ENCODE measurements around the gene PLCD3.

Gene PLCD3

DNA sequence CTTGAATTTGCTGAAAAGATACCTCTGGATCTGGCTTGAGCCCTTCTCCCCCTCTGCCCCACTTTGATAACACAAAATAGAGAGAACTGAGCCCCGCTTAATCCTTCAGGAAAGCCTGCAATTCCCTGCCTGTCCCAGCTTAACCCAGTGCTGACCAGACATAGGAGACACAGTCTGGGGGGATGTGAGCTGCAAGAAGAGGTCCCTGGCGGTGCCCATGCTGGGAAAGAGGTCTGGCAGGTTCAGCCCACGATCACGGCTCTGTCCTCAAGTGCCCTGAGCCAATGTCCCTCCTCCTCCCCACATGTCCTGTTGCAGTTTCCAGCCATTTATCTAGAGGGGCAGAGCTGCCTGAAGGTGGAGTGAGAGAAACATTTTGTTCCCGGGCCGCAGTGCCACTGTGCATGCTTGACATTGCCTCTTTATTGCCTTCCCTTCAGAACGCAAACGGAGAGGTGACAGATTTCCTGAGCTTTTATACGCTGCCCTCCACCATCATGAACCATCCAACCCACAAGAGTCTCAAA is 29.0 kb downstream of the PLCD3 start:
- DNase-seq (ENCODE audit: low read depth in 2 of 2), result no peak

GRCh38 chr17:45102856-45103255 is 29.5 kb downstream of the PLCD3 start:
- DNase-seq (ENCODE audit: low read depth in 2 of 2), result no peak

DNA sequence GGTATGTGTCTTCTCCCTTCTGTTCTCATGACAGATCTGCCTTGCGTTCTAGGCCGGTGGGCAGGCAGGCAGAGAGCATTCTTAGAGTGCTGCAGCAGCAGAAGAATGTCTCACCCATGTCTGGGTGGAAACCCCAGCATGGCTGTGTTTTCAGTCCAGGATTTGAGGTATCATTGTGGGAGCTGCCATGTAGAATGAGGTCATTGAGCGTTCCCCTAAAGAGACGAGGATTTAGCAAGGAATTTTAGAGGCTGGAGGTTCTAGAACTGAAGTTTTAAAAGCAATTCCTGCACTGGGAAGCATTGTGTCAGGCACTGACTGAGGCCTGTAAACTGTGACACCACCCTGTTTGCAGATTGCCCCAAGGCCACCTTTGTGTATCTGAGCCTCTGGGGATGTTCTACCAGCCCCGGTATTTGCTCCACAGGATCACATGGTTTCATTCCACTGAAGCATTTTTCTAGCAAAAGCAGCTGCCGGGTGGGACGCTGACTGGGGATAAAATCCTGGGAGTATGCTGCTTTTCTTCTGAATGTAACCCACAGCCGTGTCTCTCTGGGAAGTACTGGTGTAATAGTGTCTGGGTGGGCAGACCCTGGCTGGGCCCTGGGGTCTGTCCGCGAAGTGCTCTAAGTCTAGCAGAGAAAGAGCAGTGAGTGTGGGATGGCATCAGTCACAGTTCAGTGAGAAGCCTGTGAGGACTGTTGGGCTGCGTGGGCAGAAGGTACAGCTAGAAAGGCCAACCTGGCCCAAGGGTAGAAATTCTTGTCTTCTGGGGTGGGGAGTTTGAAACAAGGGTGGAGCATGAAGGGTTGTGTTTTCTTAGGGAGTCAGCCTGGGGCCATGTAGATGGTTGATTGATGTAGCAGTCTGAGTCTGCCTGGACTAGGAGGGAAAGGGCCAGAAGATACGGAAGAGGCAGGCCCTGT is 30.2 kb downstream of the PLCD3 start:
- DNase-seq (ENCODE audit: low read depth in 2 of 2), result no peak

DNA sequence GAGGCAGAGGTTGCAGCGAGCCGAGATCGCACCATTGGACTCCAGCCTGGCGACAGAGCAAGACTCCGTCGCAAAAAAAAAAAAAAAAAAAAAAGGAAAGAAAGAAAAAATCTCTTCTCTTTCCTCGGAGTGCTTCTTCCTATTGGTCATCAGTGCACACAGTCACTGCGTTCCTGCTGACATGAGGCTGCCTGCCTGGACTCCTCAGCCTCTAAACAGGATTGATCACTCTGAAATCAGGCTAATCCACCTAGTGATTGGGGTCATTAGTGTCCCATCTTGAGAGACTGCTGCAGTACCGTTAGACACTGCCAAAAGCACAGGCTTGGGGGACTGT is 30.8 kb downstream of the PLCD3 start:
- DNase-seq (ENCODE audit: low read depth in 2 of 2), result no peak

- peak; percentile 21 to 42 for DNase-seq (ENCODE audit: low read depth in 2 of 2)
These were observed 33.3 kb downstream of the PLCD3 start for GRCh38 chr17:45098869-45099616.

- no peak for DNase-seq (ENCODE audit: low read depth in 2 of 2)
These were observed 34.0 kb downstream of the PLCD3 start for GRCh38 chr17:45098081-45098868.

DNA sequence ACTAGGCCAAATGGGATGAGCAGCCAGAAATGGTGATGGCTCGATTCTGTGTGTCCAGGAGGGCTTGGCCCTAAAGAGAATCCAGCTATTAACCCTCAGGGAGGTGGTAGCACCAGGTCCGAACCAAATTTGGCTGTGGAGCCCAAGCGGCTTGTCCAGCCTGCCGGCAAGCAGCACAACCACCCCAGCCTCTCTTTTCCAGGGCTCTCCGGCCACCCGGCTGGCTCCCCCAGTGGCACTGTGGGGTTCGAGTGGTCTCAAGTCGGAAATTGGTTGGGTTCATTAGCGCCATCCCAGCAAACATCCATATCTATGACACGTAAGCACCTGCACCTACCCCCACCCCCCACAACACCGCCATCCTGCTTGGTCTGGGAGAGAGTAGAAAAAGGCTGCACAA is 35.4 kb downstream of the PLCD3 start:
- no peak for DNase-seq (ENCODE audit: low read depth in 2 of 2)

DNA sequence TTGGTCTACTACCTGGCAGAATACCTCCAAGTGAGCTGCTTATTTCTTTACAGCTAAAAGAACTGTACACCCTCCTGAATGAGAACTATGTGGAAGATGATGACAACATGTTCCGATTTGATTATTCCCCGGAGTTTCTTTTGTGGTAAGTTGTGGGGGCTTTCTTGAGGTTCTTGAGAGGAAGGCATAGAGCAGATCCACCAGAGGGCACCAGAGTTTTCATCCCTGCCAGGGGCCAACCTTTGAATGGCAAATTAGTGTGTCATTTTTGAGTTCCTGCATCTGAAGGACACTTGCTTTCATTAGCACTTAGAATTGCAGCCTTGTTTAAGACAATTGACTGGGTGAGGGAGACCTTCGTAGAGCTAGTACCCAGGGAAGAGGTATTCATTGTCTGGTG is 36.2 kb downstream of the PLCD3 start:
- DNase-seq (ENCODE audit: low read depth in 2 of 2), result no peak

DNA sequence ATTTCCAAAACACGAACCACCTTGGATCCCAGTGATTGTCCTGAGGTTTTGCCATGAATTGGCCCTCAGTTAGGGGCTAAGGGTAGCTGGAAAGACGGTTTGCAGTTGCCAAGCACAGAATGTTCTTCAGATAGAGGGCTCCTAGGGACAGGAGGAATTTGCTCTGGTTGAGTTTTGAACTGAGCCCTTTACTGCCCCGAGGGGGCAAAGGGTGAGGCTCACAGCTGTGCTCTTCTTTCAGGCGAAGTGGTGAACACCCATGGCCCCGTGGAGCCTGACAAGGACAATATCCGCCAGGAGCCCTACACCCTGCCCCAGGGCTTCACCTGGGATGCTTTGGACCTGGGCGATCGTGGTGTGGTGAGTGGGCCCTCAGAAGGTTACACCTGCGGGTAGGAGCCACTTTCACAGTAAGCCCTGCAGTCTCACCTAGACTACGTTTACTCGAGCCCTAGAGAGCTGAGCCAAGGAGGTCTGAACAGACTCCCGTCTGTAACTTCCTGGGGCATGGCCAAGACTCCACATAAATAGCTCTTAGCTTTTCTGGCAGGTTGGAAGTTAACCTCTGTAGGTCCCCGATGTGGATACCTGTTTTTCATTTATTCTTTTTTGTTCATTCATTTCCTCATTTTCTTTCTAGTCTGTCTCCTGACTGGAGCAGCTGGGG is 38.7 kb downstream of the PLCD3 start:
- no peak for DNase-seq (ENCODE audit: low read depth in 2 of 2)

- no peak for DNase-seq (ENCODE audit: low read depth in 2 of 2)
These were observed 39.3 kb downstream of the PLCD3 start for GRCh38 chr17:45092911-45093430.

DNA sequence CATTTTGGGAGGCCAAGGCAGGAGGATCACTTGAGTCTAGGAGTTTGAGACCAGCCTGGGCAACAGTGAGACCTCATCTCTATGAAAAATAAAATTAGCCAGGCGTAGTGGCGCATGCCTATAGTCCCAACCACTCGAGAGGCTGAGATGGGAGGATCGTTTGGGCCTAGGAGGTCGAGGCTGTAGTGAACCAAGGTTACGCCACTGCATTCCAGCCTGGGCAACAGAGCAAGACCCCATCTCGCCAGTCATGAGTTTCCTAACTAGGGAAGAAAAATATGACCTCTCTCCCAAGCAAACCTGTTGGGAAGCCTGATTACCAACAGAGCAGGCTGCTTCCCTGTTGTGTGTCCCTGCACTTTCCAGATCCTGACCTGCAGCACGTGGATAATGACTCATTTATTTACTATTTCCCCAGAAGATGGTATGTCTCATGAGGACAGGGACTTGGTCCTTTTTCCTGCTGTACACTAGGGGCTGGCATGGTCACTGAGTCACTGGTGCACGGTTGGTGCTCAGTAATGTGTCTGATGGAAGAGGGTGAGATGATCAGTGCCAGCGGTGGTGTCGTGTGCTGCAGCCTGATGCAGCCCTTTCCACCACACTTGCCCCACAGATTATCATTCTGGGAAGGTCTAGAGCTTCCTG is 40.4 kb downstream of the PLCD3 start:
- DNase-seq (ENCODE audit: low read depth in 2 of 2), result no peak

DNA sequence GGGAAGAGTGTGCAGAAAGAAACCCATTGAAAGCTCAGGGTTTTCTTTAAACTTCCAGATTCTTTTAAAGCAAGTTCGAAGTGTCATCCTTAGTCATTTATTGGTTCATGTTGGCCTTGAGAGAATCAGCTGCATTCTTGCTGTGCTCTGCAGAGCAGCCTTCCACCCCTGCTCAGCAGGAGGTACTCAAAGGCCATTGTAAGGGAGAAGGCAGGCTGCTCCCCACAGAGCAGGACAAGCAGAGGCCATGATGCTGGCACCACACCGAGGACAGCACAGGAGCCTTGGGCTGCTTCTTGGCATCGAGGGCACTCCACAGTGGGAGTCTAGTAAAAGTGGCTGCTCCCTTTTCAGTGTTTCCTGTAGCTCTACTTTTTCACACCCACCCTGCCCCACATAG is 41.6 kb downstream of the PLCD3 start:
- DNase-seq (ENCODE audit: low read depth in 2 of 2), result no peak

GRCh38 chr17:45088741-45089140 is 43.6 kb downstream of the PLCD3 start:
- DNase-seq (ENCODE audit: low read depth in 2 of 2), result no peak

- no peak for DNase-seq (ENCODE audit: low read depth in 2 of 2)
These were observed 44.3 kb downstream of the PLCD3 start for GRCh38 chr17:45087978-45088377.

DNA sequence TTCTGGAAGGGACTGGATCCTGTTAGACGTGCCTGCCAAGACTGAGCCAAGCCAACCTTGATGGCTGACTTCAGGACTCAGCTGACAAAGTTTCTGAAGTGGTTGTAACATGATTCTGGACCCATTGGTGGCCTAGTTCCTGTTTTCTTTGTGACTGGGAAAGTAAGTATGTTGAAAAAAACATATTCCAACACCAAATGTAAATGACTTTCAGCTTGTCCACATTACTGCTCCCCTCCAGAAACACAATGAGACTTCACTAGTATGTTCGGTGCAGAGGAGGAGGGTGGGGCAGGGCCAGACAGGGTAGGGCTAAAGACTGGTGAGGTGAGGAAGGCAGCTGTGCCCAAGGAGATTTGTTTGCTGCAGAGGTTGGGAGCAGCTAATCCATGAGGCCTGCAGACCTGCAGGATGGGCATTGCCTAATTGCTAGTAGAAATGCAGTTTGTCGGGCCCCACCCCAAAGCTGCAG is 44.8 kb downstream of the PLCD3 start:
- no peak for DNase-seq (ENCODE audit: low read depth in 2 of 2)

DNA sequence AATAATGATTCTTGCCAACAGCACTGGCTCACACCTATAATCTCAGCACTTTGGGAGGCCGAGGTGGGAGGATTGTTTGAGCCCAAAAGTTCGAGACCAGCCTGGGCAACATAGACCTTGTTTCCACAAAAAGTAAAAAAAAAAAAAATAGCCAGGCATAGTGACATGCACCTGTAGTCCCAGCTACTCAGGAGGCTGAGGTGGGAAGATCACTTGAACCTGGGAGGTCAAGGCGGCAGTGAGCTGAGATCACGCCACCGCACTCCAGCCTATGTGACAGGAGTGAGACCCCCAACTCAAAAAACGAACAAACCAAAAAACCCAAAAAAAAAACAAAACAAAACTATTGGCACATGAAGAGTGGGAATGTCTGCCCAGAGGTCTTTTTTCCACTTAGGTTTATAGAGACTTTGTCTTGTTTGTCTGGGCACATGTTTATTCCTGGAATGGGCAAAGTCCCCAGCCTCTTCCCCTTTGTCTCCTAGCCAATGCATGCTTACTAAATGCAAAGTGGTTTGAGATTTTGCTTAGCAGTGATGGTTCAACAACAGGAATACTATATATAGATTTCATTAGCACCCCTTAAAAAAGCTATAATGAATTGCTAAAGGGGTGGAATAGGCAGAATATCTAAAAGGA is 45.3 kb downstream of the PLCD3 start:
- no peak for DNase-seq (ENCODE audit: low read depth in 2 of 2)

- DNase-seq (ENCODE audit: low read depth in 2 of 2), result no peak
These were observed 45.9 kb downstream of the PLCD3 start for GRCh38 chr17:45086391-45086790.

DNA sequence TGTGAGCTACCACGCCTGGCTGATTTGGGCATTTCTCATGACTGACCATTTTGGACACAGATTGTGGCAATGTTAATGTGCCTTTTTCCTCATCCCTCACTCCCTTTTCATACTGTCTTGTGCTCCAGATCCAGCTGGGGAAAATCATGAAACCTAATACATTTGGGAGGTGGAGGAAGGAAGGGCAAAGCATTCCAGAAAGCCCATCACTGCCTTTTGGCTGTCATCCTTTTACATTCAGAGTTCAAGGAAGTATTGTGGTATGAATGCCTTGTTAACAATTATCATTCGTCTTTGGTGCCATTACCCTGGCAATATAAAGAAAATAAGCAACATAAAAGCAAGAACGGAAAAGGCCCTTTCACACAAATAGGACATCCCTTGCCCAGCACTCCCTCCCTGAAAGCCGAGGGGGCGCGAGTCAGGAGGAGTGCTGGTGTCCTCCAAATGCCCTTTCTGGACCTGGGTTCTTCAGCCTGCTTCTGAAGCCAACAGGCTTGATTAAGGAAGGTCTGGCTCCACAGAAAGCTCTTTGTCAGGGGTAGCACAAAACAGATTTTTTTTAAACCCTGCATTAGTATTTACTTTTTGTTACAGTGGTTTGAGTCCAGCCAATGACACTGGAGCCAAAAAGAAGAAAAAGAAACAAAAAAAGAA is 51.1 kb downstream of the PLCD3 start:
- DNase-seq (ENCODE audit: low read depth in 2 of 2), result no peak

GRCh38 chr17:45077643-45078042 is 54.7 kb downstream of the PLCD3 start:
- no peak for DNase-seq (ENCODE audit: low read depth in 2 of 2)

Data from stimulated activated CD8-positive, alpha-beta memory T cell treated with anti-CD3 and anti-CD28 coated beads, Interleukin-15, amount 100 ng/mL, for 4 hours (primary cell).